Neutrophil (primary cell): ENCODE results near the gene ASGR1.

Source experiments
- H3K27ac ChIP-seq: fragments of 200-600 bp; sonication (generic); 2 replicates; pipeline ENCODE4 v1.5.1; 2016; ENCODE audit warnings: mild to moderate bottlenecking, moderate library complexity
- H3K27me3 ChIP-seq: fragments of 200-600 bp; sonication (generic); 2 replicates; pipeline ENCODE4 v1.6.0; 2016; ENCODE audit warnings: mild to moderate bottlenecking
- H3K36me3 ChIP-seq: fragments of 200-600 bp; sonication (generic); 2 replicates; pipeline ENCODE4 v1.5.1; 2017
- H3K4me1 ChIP-seq, 2 experiments: fragments of 200-600 bp in 1 of 2; sonication (generic) in 1 of 2; 1 replicate in 1 of 2; 2 replicates in 1 of 2; pipeline versions ENCODE4 v1.5.1 to v1.6.1; 2013 to 2016; ENCODE audit warnings: low read depth in 1 of 2, low read length in 1 of 2, mild to moderate bottlenecking in 1 of 2, moderate library complexity in 1 of 2; ENCODE audit not compliant: control insufficient read depth in 1 of 2, insufficient read depth in 1 of 2
- H3K4me3 ChIP-seq, 2 experiments: fragments of 200-600 bp in 1 of 2; sonication (generic) in 1 of 2; 1 replicate in 1 of 2; 2 replicates in 1 of 2; pipeline ENCODE4 v1.5.1; 2013 to 2016; ENCODE audit warnings: low read depth in 1 of 2, low read length in 1 of 2, mild to moderate bottlenecking in 1 of 2, moderate library complexity in 1 of 2
- H3K9me3 ChIP-seq: fragments of 200-600 bp; sonication (generic); 2 replicates; pipeline ENCODE4 v1.5.1; 2016
- CTCF ChIP-seq: fragments of 200-600 bp; sonication (generic); IDR thresholded peaks from 2 replicates; pipeline ENCODE4 v1.5.1; 2016; ENCODE audit warnings: antibody characterized with exemption

ASGR1 gene

GRCh38 chr17:7214300-7215135, 35.3 kb upstream of the ASGR1 start:
- H3K36me3 ChIP-seq = no peaks in the 10 kb centered on the region
- H3K4me1 ChIP-seq = peaks cover 35 to 42% of the 10 kb centered on the region in 2 experiments
- peak overlapping the region; percentile 70 for H3K27ac ChIP-seq
- H3K9me3 ChIP-seq = no peaks in the 10 kb centered on the region
- TF ChIP-seq CTCF = no peak
- peaks cover 17% of the 10 kb centered on the region for H3K27me3 ChIP-seq
- peak overlapping the region; percentile 56 to 76 for H3K4me3 ChIP-seq

GRCh38 chr17:7213895-7214299, 34.7 kb upstream of the ASGR1 start:
- Histone ChIP-seq H3K27me3 (peaks cover 17% of the 10 kb centered on the region), H3K4me1 (peaks cover 31 to 37% of the 10 kb centered on the region in 2 experiments), H3K36me3 (no peaks in the 10 kb centered on the region)

GRCh38 chr17:7211491-7212273, 32.5 kb upstream of the ASGR1 start:
- Histone ChIP-seq H3K4me1 (peaks cover 18 to 19% of the 10 kb centered on the region in 2 experiments), H3K4me3 (no peak overlapping the region), H3K9me3 (no peaks in the 10 kb centered on the region), H3K27ac (no peak overlapping the region), H3K27me3 (peaks cover 12% of the 10 kb centered on the region), H3K36me3 (no peaks in the 10 kb centered on the region)
- TF ChIP-seq CTCF = no peak

More at GRCh38 chr17:7213895-7214299, 34.7 kb upstream of the ASGR1 start:
- TF ChIP-seq CTCF = no peak
- Histone ChIP-seq H3K27ac (peak overlapping the region; percentile 70), H3K9me3 (no peaks in the 10 kb centered on the region), H3K4me3 (peak overlapping the region; percentile 56 to 76)

GRCh38 chr17:7208754-7209460, 29.7 kb upstream of the ASGR1 start:
- Histone ChIP-seq H3K27me3 (peaks cover 5% of the 10 kb centered on the region), H3K36me3 (no peaks in the 10 kb centered on the region), H3K27ac (no peak overlapping the region), H3K9me3 (no peaks in the 10 kb centered on the region), H3K4me3 (no peak overlapping the region), H3K4me1 (peaks cover 14% of the 10 kb centered on the region in 2 experiments)
- no peak for TF ChIP-seq CTCF

GRCh38 chr17:7208027-7208571, 28.9 kb upstream of the ASGR1 start:
- H3K9me3 ChIP-seq = no peaks in the 10 kb centered on the region
- peaks cover 9 to 12% of the 10 kb centered on the region in 2 experiments for H3K4me1 ChIP-seq
- no peaks in the 10 kb centered on the region for H3K36me3 ChIP-seq
- peaks cover 5% of the 10 kb centered on the region for H3K27me3 ChIP-seq
- TF ChIP-seq CTCF = no peak
- no peak overlapping the region for H3K27ac ChIP-seq
- no peak overlapping the region for H3K4me3 ChIP-seq
